Left lobe of liver (tissue), 2 donors: ENCODE results near the gene SSR3. TPM values are rescaled to one million over a fixed set of nuclear protein-coding genes. Genes with fewer than 3 reads are reported as not detected.
"Not testable (repeated sequence)": the region's sequence is repeated elsewhere in the genome, so short reads cannot be mapped to it uniquely, and the experiment has no call there.

Experiments
- ATAC-seq: fragments of 200-7000 bp; cut with Tn5 transposase; one replicate; pipeline ENCODE4 v1.9.1; 2020; ENCODE audit warnings: mild to moderate bottlenecking, moderate library complexity
- DNase-seq: peaks from one replicate; pipeline ENCODE4 v3.0.0-alpha.2; 2020; ENCODE audit warnings: low spot score
- total RNA-seq: library from RNA; stranded (reverse); gene quantifications from one replicate; pipeline ENCODE4 v1.2.1, GENCODE V29; 2021
- donor health status: DM: no; HTN: no; CAD: no; lungs with moderate emphysema.
- donor health status: DM: no; HTN: yes; CAD: no.

Gene SSR3
- total RNA-seq, result 116 TPM

GRCh38 chr3:156554842-156555687 is at the start of gene SSR3:
TSS of gene SSR3 (minus strand) at chr3:156555117. CDS start at chr3:156555089, 28 bp downstream.
- peak; percentile 100 for DNase-seq

GRCh38 chr3:156604064-156604641 is 49.2 kb upstream of the SSR3 start:
- ATAC-seq (no peak), DNase-seq (no peak)

More at GRCh38 chr3:156554842-156555687, at the start of gene SSR3:
- ATAC-seq, result peak; percentile 98

GRCh38 chr3:156603379-156604017 is 48.6 kb upstream of the SSR3 start:
- no peak for DNase-seq
- ATAC-seq, result no peak

- ATAC-seq, result no peak
These were observed 47.5 kb upstream of the SSR3 start for GRCh38 chr3:156602424-156602823.

GRCh38 chr3:156601497-156601896 is 46.6 kb upstream of the SSR3 start:
- no peak for DNase-seq
- no peak for ATAC-seq

More at GRCh38 chr3:156602424-156602823, 47.5 kb upstream of the SSR3 start:
- no peak for DNase-seq

- DNase-seq (no peak), ATAC-seq (no peak)
These were observed 45.9 kb upstream of the SSR3 start for GRCh38 chr3:156600834-156601233.

- no peak for ATAC-seq
- no peak for DNase-seq
These were observed 44.4 kb upstream of the SSR3 start for GRCh38 chr3:156599089-156599874.

- peak; percentile 92 for ATAC-seq
- DNase-seq, result no peak
These were observed 43.5 kb upstream of the SSR3 start for GRCh38 chr3:156598413-156598812.

GRCh38 chr3:156594219-156594683 is 39.3 kb upstream of the SSR3 start:
- ATAC-seq (peak; percentile 80), DNase-seq (no peak)

- DNase-seq, result no peak
- peak; percentile 68 for ATAC-seq
These were observed 38.9 kb upstream of the SSR3 start for GRCh38 chr3:156593814-156594213.

GRCh38 chr3:156589806-156590205 is 34.9 kb upstream of the SSR3 start:
- ATAC-seq, result not testable (repeated sequence)

GRCh38 chr3:156587760-156588069 is 32.8 kb upstream of the SSR3 start:
- no peak for DNase-seq
- no peak for ATAC-seq

More at GRCh38 chr3:156589806-156590205, 34.9 kb upstream of the SSR3 start:
- DNase-seq, result not testable (repeated sequence)

- DNase-seq (no peak), ATAC-seq (peak; percentile 77)
These were observed 32.2 kb upstream of the SSR3 start for GRCh38 chr3:156586905-156587759.

- ATAC-seq (no peak), DNase-seq (no peak)
These were observed 28.6 kb upstream of the SSR3 start for GRCh38 chr3:156583469-156583868.

GRCh38 chr3:156582532-156583183 is 27.7 kb upstream of the SSR3 start:
- no peak for ATAC-seq

GRCh38 chr3:156581954-156582353 is 27.0 kb upstream of the SSR3 start:
- ATAC-seq, result no peak

More at GRCh38 chr3:156582532-156583183, 27.7 kb upstream of the SSR3 start:
- DNase-seq, result no peak

GRCh38 chr3:156581033-156581432 is 26.1 kb upstream of the SSR3 start:
- ATAC-seq (no peak), DNase-seq (no peak)

More at GRCh38 chr3:156581954-156582353, 27.0 kb upstream of the SSR3 start:
- no peak for DNase-seq

GRCh38 chr3:156579427-156579851 is 24.5 kb upstream of the SSR3 start:
- ATAC-seq, result peak; percentile 52
- no peak for DNase-seq

- no peak for DNase-seq
- no peak for ATAC-seq
These were observed 22.8 kb upstream of the SSR3 start for GRCh38 chr3:156577736-156578135.
